HepG2 (cell line): ENCODE results near the gene GRAMD1B. TPM values are rescaled to one million over a fixed set of nuclear protein-coding genes. Genes with fewer than 3 reads are reported as not detected.
"Not testable (repeated sequence)": the region's sequence is repeated elsewhere in the genome, so short reads cannot be mapped to it uniquely, and the experiment has no call there.

Experiments
- ATAC-seq: fragments of 200-7000 bp; cut with Tn5 transposase; 3 replicates; pipeline ENCODE4 v1.9.1; 2020; ENCODE audit warnings: mild to moderate bottlenecking, moderate library complexity
- BruUV-seq: library from RNA; stranded (reverse); fragments of 400-500 nt; replicated peaks from 2 replicates; lab custom pipeline; 2021; lab: Mats Ljungman, UMichigan
- CTCF ChIA-PET: fragments of 300-600 bp; formaldehyde crosslinking; extraction: SDS; loops from one replicate; lab custom pipeline; 2021; ENCODE audit warnings: low total read pairs, inconsistent platforms, low intra/inter-chr PET ratio; lab: Yijun Ruan, JAX
- POLR2A ChIA-PET: fragments of 350-600 bp; sonication (Branson Sonifier 250); formaldehyde crosslinking; loops from one replicate; lab custom pipeline; 2020; ENCODE audit warnings: antibody characterized with exemption, inconsistent platforms; lab: Yijun Ruan, JAX
- DNase-seq: peaks from one replicate; pipeline ENCODE4 v3.0.0-alpha.2; 2015; ENCODE audit warnings: low spot score
- FAIRE-seq: peaks from 3 replicates; lab custom pipeline; 2011; peaks lifted over from hg19 to GRCh38; lab: Jason Lieb, UNC
- H2AFZ ChIP-seq: one replicate; pipeline ENCODE4 v1.6.1; 2011; ENCODE audit warnings: low read length, inconsistent platforms
- H3K27ac ChIP-seq: fragments of 300-600 bp; 3 replicates; pipeline ENCODE4 v1.8.0; 2011; ENCODE audit warnings: mixed run types, mild to moderate bottlenecking, mixed read lengths, low read length, inconsistent platforms; ENCODE audit not compliant: insufficient read depth; ENCODE audit errors: extremely low read length
- H3K27me3 ChIP-seq, 2 experiments: fragments of 200-600 bp in 1 of 2; 2 replicates in 1 of 2; 3 replicates in 1 of 2; pipeline versions ENCODE4 v1.6.0 to v1.8.0; 2011; ENCODE audit warnings: low read length in 2 of 2, mild to moderate bottlenecking in 2 of 2, moderate library complexity in 2 of 2, inconsistent platforms in 1 of 2; ENCODE audit not compliant: insufficient read depth in 2 of 2, control insufficient read depth in 1 of 2
- H3K36me3 ChIP-seq, 2 experiments: fragments of 200-600 bp in 1 of 2; replicated peaks in 1 of 2; 2 replicates in 1 of 2; 3 replicates in 1 of 2; pipeline versions ENCODE4 v1.5.1 to v1.8.0; 2011; ENCODE audit warnings: low read length in 2 of 2, inconsistent platforms in 1 of 2; ENCODE audit not compliant: insufficient read depth in 2 of 2, control insufficient read depth in 1 of 2
- H3K4me1 ChIP-seq: 2 replicates; pipeline ENCODE4 v1.5.1; 2012; ENCODE audit warnings: low read length, inconsistent platforms; ENCODE audit not compliant: insufficient read depth
- H3K4me2 ChIP-seq: 2 replicates; pipeline ENCODE4 v1.6.0; 2011; ENCODE audit warnings: low read depth, low read length, inconsistent platforms
- H3K4me3 ChIP-seq, 3 experiments: fragments of 200-600 bp in 1 of 3; sonication (generic), shearing (Covaris generic) in 1 of 3; replicated peaks in 1 of 3; 2 replicates each; pipeline ENCODE4 v1.5.1; 2011 to 2016; ENCODE audit warnings: low read length in 3 of 3, inconsistent platforms in 2 of 3, low read depth in 2 of 3, mild to moderate bottlenecking in 2 of 3, control low read depth in 1 of 3, mixed read lengths in 1 of 3; ENCODE audit not compliant: insufficient read depth in 1 of 3
- H3K79me2 ChIP-seq: one replicate; pipeline ENCODE4 v1.6.1; 2011; ENCODE audit warnings: low read length, inconsistent platforms; ENCODE audit not compliant: insufficient read depth
- H3K9ac ChIP-seq: 2 replicates; pipeline ENCODE4 v1.6.0; 2011; ENCODE audit warnings: mild to moderate bottlenecking, low read depth, low read length, inconsistent platforms; ENCODE audit not compliant: insufficient read depth
- H3K9me3 ChIP-seq: 2 replicates; pipeline ENCODE4 v1.5.1; 2012; ENCODE audit warnings: mild to moderate bottlenecking, low read length
- H4K20me1 ChIP-seq: 2 replicates; pipeline ENCODE4 v1.6.0; 2011; ENCODE audit warnings: inconsistent platforms, mild to moderate bottlenecking, low read length, moderate library complexity; ENCODE audit not compliant: insufficient read depth
- NFATC3 ChIP-seq: sonication (generic); formaldehyde crosslinking; IDR thresholded peaks from 2 replicates; pipeline ENCODE4 v1.5.1; 2020; ENCODE audit warnings: mild to moderate bottlenecking, missing genetic modification reagents
- WGBS: methylation state at CpG from one replicate; pipeline ENCODE4 v1.1.6; 2017; ENCODE audit warnings: low lambda C conversion rate; 5-methylcytosine and 5-hydroxymethylcytosine counted together
- in situ Hi-C: cut with HindIII; loops from 2 replicates; pipeline ENCODE4 v1.10.0; 2017; ENCODE audit warnings: low pct_unique_long_range_greater_than_20kb; ENCODE audit not compliant: extremely low pct_ligation_motif_present
- intact Hi-C: fragments of 100-400 bp; cut with micrococcal nuclease; formaldehyde crosslinking; loops from one replicate; pipeline ENCODE4 v1.10.0; 2022; ENCODE audit not compliant: unreplicated experiment
- polyA plus RNA-seq, 8 experiments: library from polyadenylated mRNA; depleted of rRNA in 3 of 8; stranded (reverse) in 7 of 8; unstranded in 1 of 8; fragments of >200 nt; fragmentation: Illumina TruSeq in 4 of 8; extraction: Trizol in 4 of 8; gene quantifications; 2 replicates each; pipeline versions ENCODE4 v1.2.1 to v1.2.3, GENCODE V29; 2011 to 2016; ENCODE audit warnings: low read depth in 4 of 8, missing spikeins in 1 of 8, mixed read lengths in 1 of 8; ENCODE audit not compliant: insufficient read depth in 1 of 8
- total RNA-seq, 5 experiments: library from RNA; depleted of rRNA; stranded (reverse); fragments of >200 nt; fragmentation: Illumina TruSeq; extraction: Trizol; gene quantifications; 2 replicates each; pipeline ENCODE4 v1.2.3, GENCODE V29; 2016; ENCODE audit warnings: low read depth in 1 of 5

GRAMD1B gene
- total and polyA plus RNA-seq, 2 of the 13 experiments (the other 11 are each of a cell fraction or from before 2014, with no cell fraction given), result 0.12 TPM; not detected in 1

- ATAC-seq (no peak), FAIRE-seq (no peak), DNase-seq (no peak)
- H3K4me1 ChIP-seq, result no peaks in the 10 kb centered on the region
- no peak for TF ChIP-seq NFATC3 (CRISPR knock-in tag)
- no peaks in the 10 kb centered on the region for H3K36me3 ChIP-seq
- no peak overlapping the region for H3K27ac ChIP-seq
- no peaks in the 10 kb centered on the region for H3K79me2 ChIP-seq
- no peak overlapping the region for H3K9ac ChIP-seq
- H3K27me3 ChIP-seq, result peaks cover 0 to 27% of the 10 kb centered on the region in 2 experiments; a peak in 4 of 5 replicates
- intact Hi-C loops, result no loop called here
- H3K4me3 ChIP-seq, result no peak overlapping the region
- 12% methylated on average over 9 of the region's 9 CpGs for WGBS
- CTCF ChIA-PET, result no interaction called here
- no TSS peak for BruUV-seq
- in situ Hi-C loops, result no loop called here
- no peaks in the 10 kb centered on the region for H3K9me3 ChIP-seq
- H3K4me2 ChIP-seq, result no peak overlapping the region
- H2AFZ ChIP-seq, result no peak overlapping the region
- no peaks in the 10 kb centered on the region for H4K20me1 ChIP-seq
- POLR2A ChIA-PET, result no interaction called here
Measured at GRCh38 chr11:123570939-123571580, 141.0 kb downstream of the GRAMD1B start.

- H3K27ac ChIP-seq, H3K4me1 ChIP-seq, CTCF ChIA-PET, H3K79me2 ChIP-seq, H4K20me1 ChIP-seq, DNase-seq, H2AFZ ChIP-seq, H3K4me3 ChIP-seq, BruUV-seq, FAIRE-seq, H3K36me3 ChIP-seq, H3K9me3 ChIP-seq, POLR2A ChIA-PET, intact Hi-C loops, H3K9ac ChIP-seq, in situ Hi-C loops, ATAC-seq, H3K4me2 ChIP-seq: not testable (repeated sequence)
- WGBS, result 41% methylated on average over 8 of the region's 21 CpGs
- peaks cover 0 to 24% of the 10 kb centered on the region in 2 experiments; a peak in 4 of 5 replicates for H3K27me3 ChIP-seq
Measured at GRCh38 chr11:123572791-123573190, 142.7 kb downstream of the GRAMD1B start.
